PC-9 (cell line): ENCODE data around the gene LRRC8D. TPM values are rescaled to one million over a fixed set of nuclear protein-coding genes. Genes with fewer than 3 reads are reported as not detected.

Source experiments
- BruUV-seq: library from RNA; stranded (reverse); fragments of 400-500 nt; replicated peaks from 2 replicates; lab custom pipeline; 2021; lab: Mats Ljungman, UMichigan
- CTCF ChIA-PET: fragments of 300-600 bp; sonication (Branson Sonifier 250); formaldehyde crosslinking; loops from one replicate; lab custom pipeline; 2022; ENCODE audit warnings: antibody characterized with exemption; lab: Charles Lee
- POLR2A ChIA-PET: fragments of 300-600 bp; sonication (Branson Sonifier 250); formaldehyde crosslinking; loops from one replicate; lab custom pipeline; 2022; ENCODE audit warnings: antibody characterized with exemption; ENCODE audit not compliant: unreplicated experiment; lab: Charles Lee
- DNase-seq, 2 experiments: peaks; one replicate each; pipeline versions ENCODE4 v3.0.0 to v3.0.0-alpha.2; 2015 to 2022; ENCODE audit warnings: mixed read lengths in 1 of 2
- H2AFZ ChIP-seq: fragments of 200-600 bp; sonication (generic); 2 replicates; pipeline ENCODE4 v1.8.1; 2017; ENCODE audit warnings: antibody characterized with exemption
- H3F3A ChIP-seq: fragments of 200-600 bp; sonication (generic); 2 replicates; pipeline ENCODE4 v1.8.1; 2017; ENCODE audit warnings: antibody characterized with exemption, mild to moderate bottlenecking, low read depth; ENCODE audit not compliant: insufficient read depth
- H3K27ac ChIP-seq: fragments of 200-600 bp; sonication (generic); 2 replicates; pipeline ENCODE4 v1.6.1; 2016; ENCODE audit warnings: mixed run types
- H3K27me3 ChIP-seq: fragments of 200-600 bp; sonication (generic); 2 replicates; pipeline ENCODE4 v1.6.1; 2016; ENCODE audit warnings: low read depth, mixed run types; ENCODE audit not compliant: insufficient read depth
- H3K36me3 ChIP-seq: fragments of 200-600 bp; sonication (generic); 2 replicates; pipeline ENCODE4 v1.6.1; 2016; ENCODE audit warnings: low read depth, mixed run types
- H3K4me1 ChIP-seq: fragments of 200-600 bp; sonication (generic); replicated peaks from 2 replicates; pipeline ENCODE4 v1.6.1; 2016; ENCODE audit warnings: mixed run types; ENCODE audit not compliant: insufficient read depth
- H3K4me2 ChIP-seq: fragments of 200-600 bp; sonication (generic); 2 replicates; pipeline ENCODE4 v1.6.1; 2017; ENCODE audit warnings: mixed run types
- H3K4me3 ChIP-seq: fragments of 200-600 bp; sonication (generic); 2 replicates; pipeline ENCODE4 v1.6.1; 2016; ENCODE audit warnings: mixed run types
- H3K79me2 ChIP-seq: fragments of 200-600 bp; sonication (generic); 2 replicates; pipeline ENCODE4 v1.6.1; 2017; ENCODE audit warnings: low read depth, mixed run types
- H3K9me2 ChIP-seq: fragments of 200-600 bp; sonication (generic); 2 replicates; pipeline ENCODE4 v1.8.1; 2017; ENCODE audit warnings: mild to moderate bottlenecking; ENCODE audit not compliant: insufficient read depth
- H3K9me3 ChIP-seq: fragments of 200-600 bp; sonication (generic); 2 replicates; pipeline ENCODE4 v1.8.1; 2016; ENCODE audit warnings: low read depth; ENCODE audit not compliant: insufficient read depth
- H4K20me1 ChIP-seq: fragments of 200-600 bp; sonication (generic); 2 replicates; pipeline ENCODE4 v1.8.1; 2017; ENCODE audit not compliant: insufficient read depth
- EZH2 ChIP-seq: fragments of 200-600 bp; sonication (generic); IDR thresholded peaks from 2 replicates; pipeline ENCODE4 v1.8.0; 2017; ENCODE audit warnings: antibody characterized with exemption, low read depth
- intact Hi-C: fragments of 100-400 bp; cut with micrococcal nuclease; formaldehyde crosslinking; loops from one replicate; pipeline ENCODE4 v1.10.0; 2022; ENCODE audit not compliant: unreplicated experiment
- total RNA-seq: library from RNA; stranded (reverse); gene quantifications from 2 replicates; pipeline ENCODE4 v1.2.3, GENCODE V29; 2021
- TF ChIP-seq, protein P1 (sequence below): fragments of 200-600 bp; sonication (generic); conservative IDR thresholded peaks from 2 replicates; pipeline ENCODE4 v1.6.1; 2017; ENCODE audit warnings: mixed run types, antibody characterized with exemption, mild to moderate bottlenecking, moderate library complexity

The LRRC8D gene
- total RNA-seq, 1 experiment from 2014 or later, result 75.9 TPM

DNA sequence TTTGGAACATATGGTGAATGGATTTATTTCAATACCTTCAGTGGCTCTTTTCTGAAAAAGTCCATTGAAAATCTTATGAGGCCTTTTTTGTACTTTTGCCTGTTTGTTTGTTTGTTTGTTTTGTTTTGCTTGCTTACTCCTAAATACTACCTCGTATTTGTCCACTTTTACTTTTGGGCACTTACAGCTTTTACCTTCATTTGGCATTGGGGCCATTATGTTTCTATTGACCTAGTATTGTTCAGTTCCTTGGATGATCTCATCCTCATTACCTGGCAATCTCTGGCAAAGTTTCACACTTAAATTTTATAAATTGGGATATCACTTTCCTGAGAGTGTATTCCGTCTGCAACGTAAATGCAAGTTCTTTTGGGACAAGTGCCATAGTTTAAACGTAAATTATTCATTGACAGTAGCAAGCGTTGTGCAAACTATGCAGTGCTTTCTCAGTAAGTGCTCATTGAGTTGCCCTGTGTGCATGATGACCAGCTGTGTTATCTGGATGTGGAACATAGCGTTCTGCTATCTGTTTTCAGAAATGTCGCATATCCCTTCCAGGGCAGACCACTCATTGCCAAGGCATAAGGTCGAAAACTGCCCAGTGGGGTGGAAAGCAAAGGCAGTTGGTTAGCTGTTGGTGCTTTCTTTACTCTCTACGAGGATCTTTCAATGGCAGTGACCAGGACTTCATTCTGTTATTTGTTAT, 51.1 kb downstream of the LRRC8D start:
- Histone ChIP-seq H3K9me3 (no peaks in the 10 kb centered on the region), H2AFZ (no peak overlapping the region), H3K4me2 (no peak overlapping the region), H3K4me1 (peaks cover 25% of the 10 kb centered on the region), H3F3A (peaks cover 9% of the 10 kb centered on the region), H3K27ac (no peak overlapping the region), H3K4me3 (no peak overlapping the region), H3K9me2 (peaks cover 3% of the 10 kb centered on the region; the same call in 1 of the 2 replicates), H3K36me3 (peaks cover 93% of the 10 kb centered on the region), H3K79me2 (peaks cover 100% of the 10 kb centered on the region), H4K20me1 (no peaks in the 10 kb centered on the region), H3K27me3 (no peaks in the 10 kb centered on the region)
- intact Hi-C loops, result no loop called here
- no TSS peak for BruUV-seq
- no peak for DNase-seq
- TF ChIP-seq, protein P1, sequence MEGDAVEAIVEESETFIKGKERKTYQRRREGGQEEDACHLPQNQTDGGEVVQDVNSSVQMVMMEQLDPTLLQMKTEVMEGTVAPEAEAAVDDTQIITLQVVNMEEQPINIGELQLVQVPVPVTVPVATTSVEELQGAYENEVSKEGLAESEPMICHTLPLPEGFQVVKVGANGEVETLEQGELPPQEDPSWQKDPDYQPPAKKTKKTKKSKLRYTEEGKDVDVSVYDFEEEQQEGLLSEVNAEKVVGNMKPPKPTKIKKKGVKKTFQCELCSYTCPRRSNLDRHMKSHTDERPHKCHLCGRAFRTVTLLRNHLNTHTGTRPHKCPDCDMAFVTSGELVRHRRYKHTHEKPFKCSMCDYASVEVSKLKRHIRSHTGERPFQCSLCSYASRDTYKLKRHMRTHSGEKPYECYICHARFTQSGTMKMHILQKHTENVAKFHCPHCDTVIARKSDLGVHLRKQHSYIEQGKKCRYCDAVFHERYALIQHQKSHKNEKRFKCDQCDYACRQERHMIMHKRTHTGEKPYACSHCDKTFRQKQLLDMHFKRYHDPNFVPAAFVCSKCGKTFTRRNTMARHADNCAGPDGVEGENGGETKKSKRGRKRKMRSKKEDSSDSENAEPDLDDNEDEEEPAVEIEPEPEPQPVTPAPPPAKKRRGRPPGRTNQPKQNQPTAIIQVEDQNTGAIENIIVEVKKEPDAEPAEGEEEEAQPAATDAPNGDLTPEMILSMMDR, result no peak
- TF ChIP-seq EZH2, result no peak
- ChIA-PET POLR2A (no interaction called here), CTCF (no interaction called here)

DNA sequence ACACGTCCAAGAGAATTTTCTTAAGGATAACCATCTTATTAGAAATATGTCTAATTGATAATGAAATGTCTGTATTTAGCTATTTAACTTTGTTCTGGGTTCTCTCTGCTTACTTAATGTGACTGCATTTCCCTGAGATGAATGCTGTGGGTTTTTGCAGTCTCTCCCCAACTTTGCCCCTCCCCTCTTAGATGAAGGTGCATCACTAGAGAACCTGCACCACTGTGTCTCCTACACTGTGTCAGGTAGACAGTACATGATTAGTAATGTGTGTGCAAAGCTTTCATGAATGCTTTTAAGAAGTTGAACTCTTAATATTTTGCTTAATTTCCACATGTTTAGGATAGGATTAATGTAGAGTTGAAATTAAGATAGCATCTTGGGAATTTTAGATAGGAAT, 51.7 kb downstream of the LRRC8D start:
- Histone ChIP-seq H3F3A (peaks cover 3% of the 10 kb centered on the region), H3K4me1 (peaks cover 18% of the 10 kb centered on the region), H3K9me2 (peaks cover 3% of the 10 kb centered on the region; the same call in 1 of the 2 replicates), H3K4me3 (no peak overlapping the region), H3K4me2 (no peak overlapping the region), H3K79me2 (peaks cover 100% of the 10 kb centered on the region), H2AFZ (no peak overlapping the region), H3K9me3 (no peaks in the 10 kb centered on the region), H3K27me3 (no peaks in the 10 kb centered on the region), H3K36me3 (peaks cover 93% of the 10 kb centered on the region), H4K20me1 (no peaks in the 10 kb centered on the region), H3K27ac (no peak overlapping the region)
- POLR2A ChIA-PET, result no interaction called here
- no TSS peak for BruUV-seq
- DNase-seq, result no peak
- TF ChIP-seq EZH2, result no peak
- TF ChIP-seq, protein P1, result no peak
- intact Hi-C loops, result no loop called here
- CTCF ChIA-PET, result no interaction called here

DNA sequence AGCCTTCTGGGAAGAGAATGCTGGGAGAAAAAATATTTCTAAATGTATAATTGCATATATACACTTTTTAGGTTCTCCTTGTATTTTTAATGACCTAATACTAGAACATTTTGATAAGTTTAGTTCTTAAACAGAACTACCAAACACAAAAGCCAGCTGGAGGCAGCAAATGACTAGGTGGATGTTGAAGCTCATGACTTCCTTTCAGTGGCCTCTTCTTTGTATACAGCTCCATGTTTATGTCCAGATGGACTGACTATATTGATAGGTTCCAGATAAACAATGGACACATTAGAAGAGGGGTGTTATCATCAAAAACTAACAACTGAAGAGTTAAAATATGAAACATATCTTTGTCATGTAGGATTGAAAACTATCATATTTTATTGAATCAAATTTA, 52.5 kb downstream of the LRRC8D start:
- intact Hi-C loops, result no loop called here
- Histone ChIP-seq H3K27ac (peak overlapping the region; percentile 3; the same call in 1 of the 2 replicates), H3K36me3 (peaks cover 93% of the 10 kb centered on the region), H3K27me3 (no peaks in the 10 kb centered on the region), H3K9me2 (peaks cover 3% of the 10 kb centered on the region; the same call in 1 of the 2 replicates), H3F3A (peaks cover 3% of the 10 kb centered on the region), H4K20me1 (no peaks in the 10 kb centered on the region), H3K79me2 (peaks cover 100% of the 10 kb centered on the region), H3K9me3 (no peaks in the 10 kb centered on the region), H3K4me2 (no peak overlapping the region), H2AFZ (no peak overlapping the region), H3K4me1 (peaks cover 16% of the 10 kb centered on the region), H3K4me3 (no peak overlapping the region)
- no TSS peak for BruUV-seq
- TF ChIP-seq, protein P1, result no peak
- no peak for TF ChIP-seq EZH2
- DNase-seq, result no peak
- ChIA-PET POLR2A (no interaction called here), CTCF (no interaction called here)
